Transverse colon (tissue), 4 donors: ENCODE results near the gene P2RY6. TPM values are rescaled to one million over a fixed set of nuclear protein-coding genes. Genes with fewer than 3 reads are reported as not detected.
A peak's percentile ranks its signal among the peaks of the same experiment; 100 is the strongest.
"Not testable (repeated sequence)": the region's sequence is repeated elsewhere in the genome, so short reads cannot be mapped to it uniquely, and the experiment has no call there.

Experiments used
- DNase-seq: peaks from one replicate; pipeline ENCODE4 v3.0.0-alpha.2; 2019
- H3K27ac ChIP-seq, 4 donors: fragments of 200-600 bp; sonication (generic); 2 replicates each; pipeline ENCODE4 v1.5.1; 2016 to 2018; ENCODE audit warnings: inconsistent platforms in 4 of 4
- H3K27me3 ChIP-seq: fragments of 200-600 bp; sonication (generic); 2 replicates; pipeline ENCODE4 v1.5.1; 2017; ENCODE audit warnings: inconsistent platforms
- H3K36me3 ChIP-seq, 4 donors: fragments of 200-600 bp; sonication (generic); 2 replicates each; pipeline ENCODE4 v1.5.1; 2017 to 2019; ENCODE audit warnings: inconsistent platforms in 4 of 4
- H3K4me1 ChIP-seq, 4 donors: fragments of 200-600 bp; sonication (generic); 2 replicates each; pipeline ENCODE4 v1.5.1; 2017 to 2020; ENCODE audit warnings: inconsistent platforms in 4 of 4
- H3K4me3 ChIP-seq, 4 donors: fragments of 200-600 bp; sonication (generic); 1 replicate in 1 of 4; 2 replicates in 3 of 4; pipeline versions ENCODE4 v1.5.1 to v1.6.1; 2017 to 2019; ENCODE audit warnings: inconsistent platforms in 4 of 4
- H3K9me3 ChIP-seq, 2 donors: fragments of 200-600 bp; sonication (generic); 2 replicates each; pipeline ENCODE4 v1.5.1; 2017 to 2019; ENCODE audit warnings: inconsistent platforms in 2 of 2
- EP300 ChIP-seq: sonication (generic); formaldehyde crosslinking; IDR thresholded peaks from one replicate; pipeline ENCODE4 v1.6.1; 2017; ENCODE audit warnings: antibody characterized with exemption, low read depth
- POLR2A ChIP-seq: fragments of 450-650 bp; IDR thresholded peaks from one replicate; pipeline ENCODE4 v1.6.1; 2016; ENCODE audit warnings: antibody characterized with exemption, mild to moderate bottlenecking, moderate library complexity
- POLR2AphosphoS5 ChIP-seq, 3 donors: sonication (generic); formaldehyde crosslinking; IDR thresholded peaks; one replicate each; pipeline ENCODE4 v1.6.1; 2016; ENCODE audit warnings: antibody characterized with exemption in 3 of 3
- WGBS, 2 donors: methylation state at CpG; one replicate each; pipeline ENCODE4 v1.1.5; 2018; ENCODE audit warnings: low coverage in 1 of 2; 5-methylcytosine and 5-hydroxymethylcytosine counted together
- in situ Hi-C, 4 donors: fragments of 200-750 bp; cut with MboI; loops; one replicate each; pipeline versions ENCODE4 v1.15.0 to v1.15.1; 2017; ENCODE audit warnings: low sequenced_read_pairs in 3 of 4, low pct_ligation_motif_present in 1 of 4, low pct_unique_long_range_greater_than_20kb in 1 of 4
- intact Hi-C: fragments of 100-400 bp; cut with DNase I; formaldehyde crosslinking; loops from one replicate; pipeline ENCODE4 v1.15.1; 2023; ENCODE audit warnings: low total_unique reads
- total RNA-seq, 4 donors: library from RNA; depleted of rRNA; stranded (reverse); fragments of >200 nt; gene quantifications; one replicate each; pipeline ENCODE4 v1.1.0, GENCODE V29; 2016
- TF ChIP-seq, protein P1 (sequence below), 5 experiments: fragments of 200-600 bp in 3 of 5; fragments of 450-650 bp in 2 of 5; sonication (generic) in 3 of 5; IDR thresholded peaks; 1 replicate in 2 of 5; 2 replicates in 3 of 5; pipeline ENCODE4 v1.5.1; 2016 to 2017; ENCODE audit warnings: antibody characterized with exemption in 5 of 5, inconsistent platforms in 3 of 5, mild to moderate bottlenecking in 2 of 5, moderate library complexity in 1 of 5

P2RY6 gene
- total RNA-seq, 4 donors from 2014 or later, result 1.1 to 1.6 (median 1.4) TPM; not detected in 1

DNA sequence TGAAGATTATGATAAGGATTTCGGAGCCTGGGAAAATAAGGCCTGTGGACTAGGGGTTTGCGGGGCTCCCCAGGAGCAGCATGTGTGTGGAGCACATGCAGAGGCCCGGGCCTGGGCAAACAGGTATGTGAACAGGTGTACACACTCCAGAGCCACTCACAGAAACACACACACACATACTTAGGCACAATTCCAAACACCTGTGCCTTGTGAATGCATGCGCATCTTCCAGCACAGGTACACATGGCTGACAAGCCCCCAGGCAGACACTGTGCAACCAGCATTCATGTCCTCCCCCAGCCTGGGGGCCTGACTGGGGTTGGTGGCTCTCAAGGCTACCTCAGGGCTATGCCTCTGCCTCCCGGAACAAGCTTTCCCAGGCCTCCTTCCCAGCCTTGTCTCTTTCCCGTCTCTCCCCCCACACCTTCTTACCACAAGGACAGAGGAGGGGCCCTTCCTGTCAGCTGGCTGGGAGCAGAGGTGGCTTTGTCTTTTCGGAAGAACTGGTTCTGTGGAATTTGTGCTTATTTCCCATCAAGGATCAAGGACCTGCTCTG, 2.6 kb upstream of the P2RY6 start:
- Histone ChIP-seq H3K4me1 (peaks cover 0 to 11% (median 2%) of the 10 kb centered on the region in 4 donors), H3K9me3 (no peaks in the 10 kb centered on the region), H3K36me3 (no peaks in the 10 kb centered on the region), H3K27ac (no peak overlapping the region), H3K4me3 (no peak overlapping the region), H3K27me3 (peaks cover 13% of the 10 kb centered on the region)
- in situ Hi-C loops (no loop called here), intact Hi-C loops (no loop called here)
- TF ChIP-seq, protein P1, sequence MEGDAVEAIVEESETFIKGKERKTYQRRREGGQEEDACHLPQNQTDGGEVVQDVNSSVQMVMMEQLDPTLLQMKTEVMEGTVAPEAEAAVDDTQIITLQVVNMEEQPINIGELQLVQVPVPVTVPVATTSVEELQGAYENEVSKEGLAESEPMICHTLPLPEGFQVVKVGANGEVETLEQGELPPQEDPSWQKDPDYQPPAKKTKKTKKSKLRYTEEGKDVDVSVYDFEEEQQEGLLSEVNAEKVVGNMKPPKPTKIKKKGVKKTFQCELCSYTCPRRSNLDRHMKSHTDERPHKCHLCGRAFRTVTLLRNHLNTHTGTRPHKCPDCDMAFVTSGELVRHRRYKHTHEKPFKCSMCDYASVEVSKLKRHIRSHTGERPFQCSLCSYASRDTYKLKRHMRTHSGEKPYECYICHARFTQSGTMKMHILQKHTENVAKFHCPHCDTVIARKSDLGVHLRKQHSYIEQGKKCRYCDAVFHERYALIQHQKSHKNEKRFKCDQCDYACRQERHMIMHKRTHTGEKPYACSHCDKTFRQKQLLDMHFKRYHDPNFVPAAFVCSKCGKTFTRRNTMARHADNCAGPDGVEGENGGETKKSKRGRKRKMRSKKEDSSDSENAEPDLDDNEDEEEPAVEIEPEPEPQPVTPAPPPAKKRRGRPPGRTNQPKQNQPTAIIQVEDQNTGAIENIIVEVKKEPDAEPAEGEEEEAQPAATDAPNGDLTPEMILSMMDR (IDR thresholded peaks at IDR 0.05), result no peak
- TF ChIP-seq EP300 (no peak), POLR2AphosphoS5 (IDR thresholded peaks at IDR 0.05) (no peak), POLR2A (no peak)
- WGBS, 2 donors, result 67 to 76% methylated on average over 5 to 7 of the region's 7 CpGs
- DNase-seq, result no peak

DNA sequence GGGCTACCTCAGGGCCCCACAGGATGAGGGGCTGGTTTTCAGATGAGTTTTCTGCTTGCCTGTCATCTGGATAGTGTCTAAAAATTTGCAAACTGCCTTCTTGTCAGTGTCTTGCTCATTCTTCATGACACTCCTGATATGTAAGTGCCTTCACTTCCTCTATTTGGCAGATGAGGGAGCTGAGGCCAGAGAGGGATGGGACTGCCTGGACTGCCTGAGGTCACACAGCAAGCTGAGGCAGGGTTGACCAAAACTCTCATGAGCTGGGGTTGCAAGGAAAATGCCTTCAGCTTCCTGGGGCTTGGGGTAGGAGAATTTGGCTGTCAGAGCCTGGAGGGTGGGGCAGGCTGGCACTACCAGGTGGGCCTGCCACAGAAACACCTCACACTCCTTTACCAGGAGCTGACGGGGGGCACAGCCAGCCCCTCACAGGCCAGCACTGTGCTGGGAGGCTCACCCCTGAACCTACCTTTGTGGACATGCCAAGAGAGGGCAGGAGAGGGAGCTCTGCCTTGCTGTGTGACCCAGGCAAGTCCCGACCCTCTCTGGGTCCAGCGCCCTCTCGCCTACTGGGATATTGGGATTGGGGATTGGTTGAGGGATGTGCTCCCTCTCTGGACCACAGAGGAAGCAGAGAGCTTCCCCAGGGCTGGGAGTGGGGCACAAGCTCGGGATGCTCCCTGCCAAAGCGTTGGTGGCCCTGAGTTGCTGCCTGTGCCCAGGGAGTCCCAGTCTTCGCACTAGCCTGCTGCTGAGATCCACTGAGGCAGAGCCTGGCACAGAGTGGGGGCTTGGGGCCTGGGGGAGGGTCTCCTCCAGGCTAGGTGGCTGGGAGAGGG, 1.9 kb upstream of the P2RY6 start:
- 90% methylated on average over 7 of the region's 7 CpGs; no CpG with 5 or more reads in 1 of the 2 donors for WGBS, 2 donors
- Histone ChIP-seq H3K4me3 (no peak overlapping the region), H3K27me3 (peaks cover 6% of the 10 kb centered on the region), H3K27ac (no peak overlapping the region), H3K4me1 (peaks cover 0 to 10% (median 1%) of the 10 kb centered on the region in 4 donors), H3K36me3 (no peaks in the 10 kb centered on the region), H3K9me3 (no peaks in the 10 kb centered on the region)
- in situ Hi-C loops, result no loop called here
- intact Hi-C loops, result no loop called here
- TF ChIP-seq POLR2A (no peak), POLR2AphosphoS5 (IDR thresholded peaks at IDR 0.05) (no peak), EP300 (no peak)
- TF ChIP-seq, protein P1 (IDR thresholded peaks at IDR 0.05), result no peak
- DNase-seq, result no peak

DNA sequence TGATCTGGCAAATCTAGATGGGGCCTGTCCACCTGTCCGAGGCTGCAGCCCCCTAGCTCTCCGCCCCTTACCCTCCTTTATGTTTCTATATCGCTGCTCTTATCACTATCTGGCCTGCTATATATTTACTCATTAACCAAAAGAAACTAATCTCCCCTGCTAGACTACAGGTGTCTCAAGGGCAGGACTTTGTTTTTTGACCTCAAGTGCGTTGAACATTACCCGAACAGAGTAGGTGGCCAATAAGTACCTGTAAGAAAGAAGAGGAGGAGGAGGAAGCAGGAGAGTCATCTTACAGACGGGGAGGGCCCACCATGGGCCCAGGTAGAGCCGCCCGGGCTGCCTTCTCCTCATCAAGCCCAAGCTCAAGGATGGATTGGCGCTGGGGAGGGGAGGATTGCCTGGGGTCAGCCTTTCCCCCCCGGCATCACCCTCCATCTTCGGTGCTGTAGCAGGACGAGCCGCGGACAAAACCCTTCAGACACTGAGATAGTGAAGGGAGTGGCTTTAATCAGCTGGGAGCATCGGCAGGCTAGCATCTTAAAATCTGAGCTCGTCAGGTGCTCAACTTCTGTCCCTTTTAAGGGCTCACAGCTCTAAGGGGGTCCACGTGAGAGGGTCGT, 1.2 kb upstream of the P2RY6 start:
- in situ Hi-C loops (no loop called here), intact Hi-C loops (no loop called here)
- H3K9me3 ChIP-seq, result no peaks in the 10 kb centered on the region
- no peak overlapping the region for H3K4me3 ChIP-seq
- 77 to 80% methylated on average over 5 to 18 of the region's 18 CpGs for WGBS, 2 donors
- H3K4me1 ChIP-seq, result peaks cover 0 to 10% (median 1%) of the 10 kb centered on the region in 4 donors
- H3K27ac ChIP-seq, result peak overlapping the region in 1 of 4 donors; percentile 37
- no peaks in the 10 kb centered on the region for H3K36me3 ChIP-seq
- no peak for DNase-seq
- TF ChIP-seq EP300 (no peak), POLR2AphosphoS5 (IDR thresholded peaks at IDR 0.05) (no peak), POLR2A (no peak)
- TF ChIP-seq, protein P1 (IDR thresholded peaks at IDR 0.05), result no peak
- no peaks in the 10 kb centered on the region for H3K27me3 ChIP-seq

DNA sequence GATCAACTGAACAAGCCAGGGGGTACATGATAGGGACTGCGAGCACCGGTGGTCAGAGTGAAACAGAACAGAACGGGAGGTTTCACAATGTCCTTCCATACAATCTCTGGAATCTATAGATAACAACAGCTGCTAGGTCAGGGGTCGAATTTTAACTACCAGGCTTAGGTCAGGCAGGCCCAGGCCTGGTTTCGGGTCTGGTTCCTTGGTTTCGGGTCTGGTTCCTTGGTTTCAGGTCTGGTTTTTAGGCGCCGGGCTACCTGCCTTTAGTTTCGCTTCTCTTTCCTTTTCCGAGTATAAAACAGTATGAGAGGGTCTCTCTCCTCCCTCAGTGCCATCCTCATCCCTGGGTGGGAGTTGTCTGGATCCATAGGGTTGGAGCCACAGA, 666 bp upstream of the P2RY6 start:
- H3K9me3 ChIP-seq, H3K27me3 ChIP-seq, H3K4me3 ChIP-seq, DNase-seq, intact Hi-C loops, in situ Hi-C loops, H3K36me3 ChIP-seq: not testable (repeated sequence)
- WGBS, 2 donors, result 72 to 97% methylated on average over 6 to 10 of the region's 10 CpGs
- H3K4me1 ChIP-seq, result peaks cover 0 to 10% (median 1%) of the 10 kb centered on the region in 4 donors
- H3K27ac ChIP-seq, result peak overlapping the region in 1 of 4 donors; percentile 54
